K562 (cell line): ENCODE measurements around the gene AAK1. TPM values are rescaled to one million over a fixed set of nuclear protein-coding genes. Genes with fewer than 3 reads are reported as not detected.

Experiments used
- ARID1B ChIP-seq: fragments of 450-650 bp; IDR thresholded peaks from 2 replicates; pipeline ENCODE4 v1.6.1; 2016; ENCODE audit warnings: antibody characterized with exemption, mild to moderate bottlenecking, inconsistent platforms
- CBFA2T3 ChIP-seq: fragments of 450-650 bp; IDR thresholded peaks from 2 replicates; pipeline ENCODE4 v1.6.1; 2017
- CXXC5 ChIP-seq: fragments of 250-450 bp; sonication (Bioruptor Pico); IDR thresholded peaks from 2 replicates; pipeline ENCODE4 v1.8.0; 2022; ENCODE audit warnings: inconsistent platforms, mild to moderate bottlenecking, moderate library complexity
- DPF2 ChIP-seq: fragments of 450-650 bp; IDR thresholded peaks from 2 replicates; pipeline ENCODE4 v1.6.1; 2016
- EHMT2 ChIP-seq: fragments of 450-650 bp; IDR thresholded peaks from 2 replicates; pipeline ENCODE4 v1.6.1; 2018; ENCODE audit warnings: antibody characterized with exemption
- FOSL1 ChIP-seq: fragments of 200-800 bp; sonication (Bioruptor generic); conservative IDR thresholded peaks from 2 replicates; pipeline ENCODE4 v1.6.1; 2016; ENCODE audit warnings: missing genetic modification characterization, missing compliant biosample characterization
- JUND ChIP-seq, 2 experiments: IDR thresholded peaks; 2 replicates in 1 of 2; 3 replicates in 1 of 2; pipeline ENCODE4 v1.6.1; 2011; ENCODE audit warnings: borderline replicate concordance in 2 of 2, low read depth in 2 of 2, low read length in 2 of 2, improper control_type of control experiment in 1 of 2, missing biosample characterization in 1 of 2, missing genetic modification characterization in 1 of 2, missing genetic modification reagents in 1 of 2
- L3MBTL2 ChIP-seq: fragments of 450-650 bp; IDR thresholded peaks from 2 replicates; pipeline ENCODE4 v1.6.1; 2016; ENCODE audit warnings: mild to moderate bottlenecking, moderate library complexity
- LEF1 ChIP-seq: fragments of 450-650 bp; IDR thresholded peaks from 2 replicates; pipeline ENCODE4 v1.6.1; 2016; ENCODE audit warnings: mild to moderate bottlenecking
- MAFG ChIP-seq: fragments of 450-650 bp; conservative IDR thresholded peaks from 2 replicates; pipeline ENCODE4 v1.6.1; 2016; ENCODE audit warnings: missing genetic modification characterization, missing compliant biosample characterization
- MTA2 ChIP-seq: fragments of 450-650 bp; IDR thresholded peaks from 2 replicates; pipeline ENCODE4 v1.6.1; 2016; ENCODE audit warnings: low read depth
- NCOA1 ChIP-seq: fragments of 450-650 bp; IDR thresholded peaks from 2 replicates; pipeline ENCODE4 v1.6.1; 2016; ENCODE audit warnings: low read depth
- SOX6 ChIP-seq: fragments of 450-650 bp; IDR thresholded peaks from 2 replicates; pipeline ENCODE4 v1.6.1; 2014; ENCODE audit warnings: mild to moderate bottlenecking
- TRIM24 ChIP-seq, 2 experiments: fragments of 450-650 bp; IDR thresholded peaks; 2 replicates each; pipeline ENCODE4 v1.6.1; 2016
- TRIM28 ChIP-seq: fragments of 450-650 bp; IDR thresholded peaks from 2 replicates; pipeline ENCODE4 v1.6.1; 2017
- polyA plus RNA-seq, 8 experiments: library from polyadenylated mRNA; depleted of rRNA in 4 of 8; stranded (reverse) in 5 of 8; unstranded in 3 of 8; fragments of >200 nt; fragmentation: Nextera tagmentation in 2 of 8; fragmentation: Illumina TruSeq in 1 of 8; extraction: Ambion mirVana in 2 of 8; extraction: Trizol in 1 of 8; gene quantifications; 2 replicates each; pipeline versions ENCODE4 v1.2.1 to v1.2.3, GENCODE V29; 2011 to 2014; ENCODE audit warnings: inconsistent platforms in 1 of 8, missing spikeins in 1 of 8
- total RNA-seq, 7 experiments: library from RNA; depleted of rRNA in 6 of 7; stranded (reverse); fragments of >200 nt in 6 of 7; fragmentation: Illumina TruSeq in 2 of 7; extraction: Trizol in 2 of 7; gene quantifications; 2 replicates each; pipeline versions ENCODE4 v1.2.1 to v1.2.3, GENCODE V29; 2011 to 2021; ENCODE audit warnings: low replicate concordance in 1 of 7
- TF ChIP-seq, protein P1 (sequence below), 2 experiments: fragments of 450-650 bp; IDR thresholded peaks; 2 replicates each; pipeline ENCODE4 v1.6.1; 2016; ENCODE audit warnings: mild to moderate bottlenecking in 2 of 2, borderline replicate concordance in 1 of 2, low read depth in 1 of 2, moderate library complexity in 1 of 2

AAK1 gene
- total and polyA plus RNA-seq, 9 of the 15 experiments (the other 6 are each of a cell fraction or from before 2014, with no cell fraction given) = 0.89 to 17.1 (median 6.0) TPM

DNA sequence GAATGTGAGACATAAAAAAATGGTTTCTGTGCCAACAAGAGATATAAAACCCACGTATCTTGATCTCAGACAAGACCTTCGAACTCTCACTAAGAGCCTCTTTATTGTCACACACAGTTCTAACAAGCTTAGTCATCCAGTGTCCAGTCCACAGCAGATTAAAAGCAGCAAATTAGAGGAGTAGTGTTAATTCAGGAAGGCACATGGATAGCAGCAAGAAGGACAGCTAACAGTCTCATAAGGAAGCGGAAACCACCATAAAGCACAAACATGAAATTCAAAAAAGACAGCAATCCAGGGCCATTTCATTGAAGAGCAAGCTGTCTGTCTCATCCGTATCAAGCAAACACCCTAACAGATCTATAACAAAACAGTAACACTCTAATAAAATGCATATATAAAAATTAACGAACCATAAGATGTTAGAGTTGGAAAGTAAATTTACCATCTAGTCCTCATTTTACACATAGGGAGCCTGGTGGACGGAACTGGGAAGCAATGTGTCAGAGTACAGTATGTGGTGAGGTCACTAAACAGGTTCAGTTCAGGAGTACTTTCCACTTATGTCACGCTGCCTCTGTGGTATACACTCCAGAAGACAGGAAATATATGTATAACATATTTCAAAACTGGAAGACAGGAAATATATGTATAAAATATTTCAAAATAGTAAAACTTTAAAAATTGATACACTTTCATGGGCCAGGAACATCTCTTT is 18.3 kb downstream of the AAK1 start (continued):
- TF ChIP-seq NCOA1 (0 out of 2 replicates have a peak, but pooled peaks have one; percentile 20), TRIM28 (0 out of 2 replicates have a peak, but pooled peaks have one; percentile 47), CXXC5 (0 out of 2 replicates have a peak, but pooled peaks have one; percentile 31), MAFG (tag) (peak; percentile 87), CBFA2T3 (peak; percentile 30; the same call in 1 of the 2 replicates), JUND (IDR thresholded peaks at IDR 0.05; ENCODE audit: borderline replicate concordance, low read depth, low read length) (peak; percentile 70; the same call in 1 of the 2 replicates), JUND (tag; IDR thresholded peaks at IDR 0.05; ENCODE audit: borderline replicate concordance, low read depth, low read length) (peak; percentile 70; the same call in 2 of the 3 replicates), SOX6 (0 out of 2 replicates have a peak, but pooled peaks have one; percentile 55), TRIM24 (IDR thresholded peaks at IDR 0.05) (peak in 1 of 2 experiments; percentile 32; a peak in 1 of 4 replicates), EHMT2 (peak; percentile 76), ARID1B (peak; percentile 64; the same call in 1 of the 2 replicates), MTA2 (0 out of 2 replicates have a peak, but pooled peaks have one; percentile 14), LEF1 (peak; percentile 42; the same call in 1 of the 2 replicates), FOSL1 (peak; percentile 71), DPF2 (peak; percentile 75), L3MBTL2 (peak; percentile 62)
- TF ChIP-seq, protein P1, sequence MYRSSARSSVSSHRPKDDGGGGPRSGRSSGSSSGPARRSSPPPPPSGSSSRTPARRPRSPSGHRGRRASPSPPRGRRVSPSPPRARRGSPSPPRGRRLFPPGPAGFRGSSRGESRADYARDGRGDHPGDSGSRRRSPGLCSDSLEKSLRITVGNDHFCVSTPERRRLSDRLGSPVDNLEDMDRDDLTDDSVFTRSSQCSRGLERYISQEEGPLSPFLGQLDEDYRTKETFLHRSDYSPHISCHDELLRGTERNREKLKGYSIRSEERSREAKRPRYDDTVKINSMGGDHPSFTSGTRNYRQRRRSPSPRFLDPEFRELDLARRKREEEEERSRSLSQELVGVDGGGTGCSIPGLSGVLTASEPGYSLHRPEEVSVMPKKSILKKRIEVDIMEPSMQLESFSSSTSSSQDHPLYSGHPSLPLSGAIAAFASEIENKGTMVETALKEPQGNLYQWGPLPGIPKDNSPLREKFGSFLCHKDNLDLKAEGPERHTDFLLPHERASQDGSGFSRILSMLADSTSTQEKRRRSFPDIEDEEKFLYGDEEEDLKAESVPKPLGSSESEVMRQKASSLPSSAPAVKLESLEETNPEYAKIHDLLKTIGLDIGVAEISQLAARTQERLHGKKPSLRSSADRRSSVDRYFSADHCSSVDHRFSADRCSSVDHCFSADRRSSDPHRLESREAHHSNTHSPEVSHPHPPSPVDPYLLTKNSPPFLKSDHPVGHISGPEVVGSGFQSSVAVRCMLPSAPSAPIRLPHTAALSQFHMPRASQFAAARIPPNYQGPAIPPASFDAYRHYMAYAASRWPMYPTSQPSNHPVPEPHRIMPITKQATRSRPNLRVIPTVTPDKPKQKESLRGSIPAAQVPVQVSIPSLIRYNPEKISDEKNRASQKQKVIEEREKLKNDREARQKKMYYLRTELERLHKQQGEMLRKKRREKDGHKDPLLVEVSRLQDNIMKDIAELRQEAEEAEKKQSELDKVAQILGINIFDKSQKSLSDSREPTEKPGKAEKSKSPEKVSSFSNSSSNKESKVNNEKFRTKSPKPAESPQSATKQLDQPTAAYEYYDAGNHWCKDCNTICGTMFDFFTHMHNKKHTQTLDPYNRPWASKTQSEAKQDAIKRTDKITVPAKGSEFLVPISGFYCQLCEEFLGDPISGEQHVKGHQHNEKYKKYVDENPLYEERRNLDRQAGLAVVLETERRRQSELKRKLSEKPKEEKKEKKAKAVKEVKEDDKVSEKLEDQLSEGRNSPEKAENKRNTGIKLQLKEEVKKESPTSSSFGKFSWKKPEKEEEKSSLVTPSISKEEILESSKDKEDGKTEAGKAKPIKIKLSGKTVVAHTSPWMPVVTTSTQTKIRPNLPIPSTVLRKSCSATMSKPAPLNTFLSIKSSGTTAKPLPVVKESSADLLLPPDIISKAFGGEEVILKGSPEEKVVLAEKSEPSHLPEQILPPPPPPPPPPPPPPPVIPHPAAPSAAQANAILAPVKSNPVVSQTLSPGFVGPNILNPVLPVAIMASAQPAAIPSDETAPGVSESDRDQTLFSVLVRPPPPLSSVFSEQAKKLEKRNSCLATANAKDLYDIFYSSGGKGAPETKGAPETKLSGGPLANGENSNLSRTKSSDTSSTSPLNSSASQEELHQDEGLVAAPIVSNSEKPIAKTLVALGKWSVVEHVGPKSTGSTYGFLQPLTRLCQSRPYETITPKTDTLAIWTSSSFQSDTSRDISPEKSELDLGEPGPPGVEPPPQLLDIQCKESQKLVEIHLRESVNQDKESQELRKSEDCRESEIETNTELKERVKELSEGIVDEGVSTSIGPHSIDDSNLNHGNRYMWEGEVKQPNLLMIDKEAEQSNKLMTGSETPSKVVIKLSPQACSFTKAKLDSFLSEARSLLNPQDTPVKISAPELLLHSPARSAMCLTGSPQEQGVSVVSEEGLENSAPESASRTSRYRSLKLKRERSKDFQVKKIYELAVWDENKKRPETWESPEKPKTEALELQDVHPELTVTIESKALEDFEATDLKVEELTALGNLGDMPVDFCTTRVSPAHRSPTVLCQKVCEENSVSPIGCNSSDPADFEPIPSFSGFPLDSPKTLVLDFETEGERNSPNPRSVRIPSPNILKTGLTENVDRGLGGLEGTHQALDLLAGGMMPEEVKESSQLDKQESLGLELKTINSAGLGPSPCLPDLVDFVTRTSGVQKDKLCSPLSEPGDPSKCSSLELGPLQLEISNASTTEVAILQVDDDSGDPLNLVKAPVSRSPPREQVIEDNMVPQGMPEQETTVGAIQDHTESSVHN (IDR thresholded peaks at IDR 0.05; ENCODE audit: borderline replicate concordance in 1 of 2, low read depth in 1 of 2) = no peak
